ENCODE results near the gene DCLRE1A. TPM values are rescaled to one million over a fixed set of nuclear protein-coding genes. Genes with fewer than 3 reads are reported as not detected.
A peak's percentile ranks its signal among the peaks of the same experiment; 100 is the strongest.

Gene DCLRE1A
- total and polyA plus RNA-seq, 8 donors, result 8.1 to 14.9 (median 12.4) TPM

- no peak for TF ChIP-seq CTCF (IDR thresholded peaks at IDR 0.05)
- Histone ChIP-seq H3K36me3 (no peaks in the 10 kb centered on the region), H3K27me3 (peaks cover 0 to 2% of the 10 kb centered on the region in 2 donors), H3K9me3 (no peaks in the 10 kb centered on the region), H3K4me3 (no peak overlapping the region), H3K27ac (no peak overlapping the region), H3K4me1 (peaks cover 0 to 5% of the 10 kb centered on the region in 2 donors)
- DNase-seq (peak in 2 of 4 donors; percentile 67 to 72), ATAC-seq (no peak)
- intact Hi-C loops (cut with DNase I), result loop anchor here in 1 of 2 donors (5.0 kb wide), 1 partner anchor 296 kb away; no protein-coding TSS in a partner anchor
Measured at GRCh38 chr10:113801569-113801968, 52.3 kb downstream of the DCLRE1A start.

- Histone ChIP-seq H3K4me3 (no peak overlapping the region), H3K36me3 (no peaks in the 10 kb centered on the region), H3K4me1 (no peaks in the 10 kb centered on the region), H3K27ac (no peak overlapping the region), H3K27me3 (peaks cover 3 to 6% of the 10 kb centered on the region in 2 donors), H3K9me3 (no peaks in the 10 kb centered on the region)
- DNase-seq, result no peak
- no peak for ATAC-seq
- intact Hi-C loops (cut with DNase I), result no loop called here
- TF ChIP-seq CTCF (IDR thresholded peaks at IDR 0.05), result no peak
Measured at GRCh38 chr10:113791691-113792090, 62.2 kb downstream of the DCLRE1A start.

- H3K36me3 ChIP-seq, result no peaks in the 10 kb centered on the region
- no peak overlapping the region for H3K27ac ChIP-seq
- no peaks in the 10 kb centered on the region for H3K4me1 ChIP-seq
- TF ChIP-seq CTCF (IDR thresholded peaks at IDR 0.05), result no peak
- intact Hi-C loops (cut with DNase I), result no loop called here
- H3K9me3 ChIP-seq, result no peaks in the 10 kb centered on the region
- no peak for DNase-seq
- ATAC-seq, result peak; percentile 64
- H3K27me3 ChIP-seq, result no peaks in the 10 kb centered on the region
- no peak overlapping the region for H3K4me3 ChIP-seq
Measured at GRCh38 chr10:113788604-113789083, 65.2 kb downstream of the DCLRE1A start.

Other genes with a start within 250 kb of the DCLRE1A start
- under 1 TPM; 0.09 to 0.26 TPM for gene NRAP, start 190.0 kb downstream of the DCLRE1A start, total RNA-seq
- gene NRAP, start 190.0 kb downstream of the DCLRE1A start, polyA plus RNA-seq (ENCODE audit: insufficient read length in 6 of 6), result under 1 TPM in 2 of 6 donors, not detected in 4; 0.03 to 0.06 TPM
- 10 to 100 TPM; 34.0 to 39.1 TPM for gene CASP7, start 174.2 kb downstream of the DCLRE1A start, total RNA-seq
- gene CASP7, start 174.2 kb downstream of the DCLRE1A start, polyA plus RNA-seq (ENCODE audit: insufficient read length in 6 of 6), result 10 to 100 TPM; 37.9 to 50.5 (median 47.1) TPM
- 1 to 10 TPM in 1 of 2 donors, not detected in 1; 4.7 TPM for gene PLEKHS1, start 102.4 kb downstream of the DCLRE1A start, total RNA-seq
- gene PLEKHS1, start 102.4 kb downstream of the DCLRE1A start, polyA plus RNA-seq (ENCODE audit: insufficient read length in 6 of 6), result under 1 TPM; 0.05 to 0.23 (median 0.11) TPM
- gene NHLRC2, start 579 bp upstream of the DCLRE1A start, total RNA-seq, result 10 to 100 TPM; 38.0 to 48.2 TPM
- 10 to 100 TPM; 22.0 to 27.1 (median 26.1) TPM for gene NHLRC2, start 579 bp upstream of the DCLRE1A start, polyA plus RNA-seq (ENCODE audit: insufficient read length in 6 of 6)
- 10 to 100 TPM; 11.7 to 15.4 TPM for gene ADRB1, start 189.8 kb upstream of the DCLRE1A start, total RNA-seq
- gene ADRB1, start 189.8 kb upstream of the DCLRE1A start, polyA plus RNA-seq (ENCODE audit: insufficient read length in 6 of 6), result 1 to 10 TPM; 1.2 to 3.9 (median 3.1) TPM

Data from left lung (tissue), 10 donors.